ENCODE results near the gene TFIP11.

TFIP11 gene

DNA sequence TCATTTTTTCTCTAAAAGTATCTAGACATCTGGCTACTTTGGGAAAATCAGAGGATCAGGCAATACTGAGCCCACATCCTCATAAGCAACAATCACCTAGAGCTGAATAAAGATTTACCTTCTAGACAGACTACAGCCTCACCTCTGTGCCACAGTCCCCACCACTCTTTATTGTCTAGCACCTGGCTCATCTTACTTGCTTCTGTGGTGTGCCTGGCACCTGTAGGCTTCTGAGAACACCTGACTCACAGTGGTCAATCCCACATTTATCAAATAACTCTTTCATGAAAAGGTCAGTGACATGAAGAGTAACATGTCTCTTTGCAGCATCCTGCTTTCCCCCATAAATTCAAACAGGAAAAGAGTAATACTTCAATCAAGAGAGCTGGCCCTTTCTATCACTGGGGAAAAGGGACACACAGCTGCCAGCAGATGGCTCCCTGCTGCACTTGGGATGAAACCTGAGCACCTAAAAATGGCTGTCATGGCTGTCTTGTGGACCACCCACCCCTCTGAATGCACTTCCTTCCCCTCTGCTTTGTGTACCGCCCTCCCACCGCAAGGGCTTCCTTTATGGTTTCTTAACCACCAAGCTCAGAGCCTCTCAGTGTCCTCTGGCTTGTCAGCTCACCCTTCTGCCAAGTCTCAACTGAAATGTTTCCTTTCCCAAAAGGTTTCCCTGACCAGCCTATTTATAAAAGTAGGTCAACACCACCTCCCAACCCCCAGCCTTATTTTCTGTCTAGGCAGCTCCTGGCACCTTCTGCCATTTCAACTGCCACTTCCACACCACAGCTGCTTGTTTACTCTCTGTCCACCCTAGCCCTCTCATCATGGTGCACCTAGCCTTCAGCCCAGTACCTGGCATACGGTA is 9.3 kb downstream of the TFIP11 start:
- DNase-seq, result peak; percentile 56

DNA sequence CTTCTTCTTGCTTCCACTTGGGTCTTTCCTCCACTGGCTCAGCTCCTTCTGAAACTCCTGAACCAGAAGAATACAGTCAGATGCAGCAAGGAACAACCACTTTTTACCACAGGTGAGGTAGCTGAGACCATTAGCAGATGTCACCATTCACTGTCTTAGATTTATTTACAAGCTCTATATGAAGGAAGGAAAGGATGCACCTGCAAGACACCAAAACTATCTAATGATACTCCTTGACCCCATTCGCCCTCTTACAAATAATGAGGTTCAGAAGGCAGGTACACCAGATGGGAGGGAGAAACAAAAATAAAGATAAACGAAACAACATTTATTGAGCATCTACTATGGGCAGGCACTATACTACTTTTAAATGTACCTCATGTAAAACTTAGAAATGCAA is 10.3 kb downstream of the TFIP11 start:
- DNase-seq, result no peak

DNA sequence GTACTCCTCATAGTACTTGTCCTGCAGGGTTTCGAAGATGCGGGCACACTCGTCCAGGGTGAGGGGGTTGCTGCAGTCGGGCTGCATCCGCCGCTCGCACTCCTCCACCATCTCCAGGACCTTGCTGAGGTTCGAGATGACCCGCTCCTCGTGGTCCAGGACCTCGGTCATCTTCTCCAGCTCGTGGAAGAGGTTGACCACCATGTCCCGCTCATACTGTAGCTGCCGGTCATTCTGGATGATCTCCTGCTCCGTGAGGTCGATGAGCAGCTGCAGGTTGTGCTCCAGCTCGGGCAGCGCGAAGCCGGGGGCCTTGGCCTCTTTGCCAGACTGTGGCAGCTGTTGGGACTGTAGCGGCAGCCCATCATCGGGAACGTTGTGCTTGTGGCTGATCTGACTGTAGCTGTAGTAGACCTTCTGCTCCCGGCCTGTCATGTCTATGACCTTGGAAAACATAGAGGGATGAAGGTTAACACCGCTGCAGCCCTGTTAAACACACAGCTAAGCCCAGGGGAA is 13.0 kb downstream of the TFIP11 start:
- DNase-seq, result no peak

DNA sequence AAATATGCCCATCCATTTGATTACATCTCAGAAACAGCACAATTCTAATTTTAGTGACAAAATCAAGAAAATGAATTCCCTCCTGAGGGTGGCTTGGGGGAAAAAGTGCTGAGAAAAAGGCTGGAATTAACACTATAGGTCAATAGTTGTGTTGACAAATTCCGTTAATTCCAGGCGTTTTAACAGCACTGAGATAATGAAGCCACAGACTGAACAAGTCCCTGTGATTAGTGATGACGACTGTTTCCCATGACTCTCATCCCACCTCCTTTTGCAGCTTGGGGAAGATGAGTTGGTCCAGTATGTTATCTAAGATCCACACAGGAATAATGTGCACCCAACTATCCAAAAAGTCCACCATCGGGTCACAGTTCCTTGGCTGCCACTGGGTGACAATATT is 15.8 kb downstream of the TFIP11 start:
- DNase-seq, result no peak

DNA sequence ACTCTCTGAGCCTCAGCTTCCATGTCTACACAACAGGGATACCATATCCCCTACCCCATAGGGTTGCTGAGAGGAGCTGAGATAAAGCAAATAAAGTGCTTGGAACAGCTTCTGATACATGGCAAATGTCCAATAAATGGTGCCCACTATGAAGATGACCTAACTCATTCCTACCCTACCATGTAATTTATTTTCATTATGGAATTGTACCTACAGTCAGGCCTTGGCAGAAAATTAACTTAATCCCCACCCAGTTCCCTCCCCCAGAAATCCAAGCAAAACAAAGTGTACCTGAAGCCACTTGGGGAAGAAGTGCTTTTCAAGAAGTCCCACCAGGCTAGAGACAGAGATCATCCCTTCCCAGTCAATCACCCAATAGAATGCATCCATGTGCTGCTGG is 17.8 kb downstream of the TFIP11 start:
- no peak for DNase-seq

DNA sequence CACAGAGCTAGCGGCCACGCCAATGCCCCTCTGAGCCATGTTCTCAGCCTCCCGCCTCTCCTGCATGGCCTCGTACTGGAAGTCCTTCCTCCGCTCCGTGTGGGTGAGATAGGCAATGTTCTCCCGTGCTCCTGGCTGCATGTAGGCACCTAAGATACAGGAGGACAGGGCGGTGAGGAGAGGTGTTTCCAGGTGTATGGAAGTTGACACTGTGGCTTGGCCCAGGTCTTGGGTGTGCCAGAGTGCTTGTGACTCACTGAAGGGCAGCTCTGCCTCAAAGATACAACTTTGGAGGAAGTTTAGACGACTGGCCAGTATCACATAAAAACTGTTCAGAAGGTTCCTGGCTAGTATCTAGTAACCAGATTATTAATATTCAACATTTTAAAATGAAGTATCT is 20.1 kb downstream of the TFIP11 start:
- DNase-seq, result no peak

DNA sequence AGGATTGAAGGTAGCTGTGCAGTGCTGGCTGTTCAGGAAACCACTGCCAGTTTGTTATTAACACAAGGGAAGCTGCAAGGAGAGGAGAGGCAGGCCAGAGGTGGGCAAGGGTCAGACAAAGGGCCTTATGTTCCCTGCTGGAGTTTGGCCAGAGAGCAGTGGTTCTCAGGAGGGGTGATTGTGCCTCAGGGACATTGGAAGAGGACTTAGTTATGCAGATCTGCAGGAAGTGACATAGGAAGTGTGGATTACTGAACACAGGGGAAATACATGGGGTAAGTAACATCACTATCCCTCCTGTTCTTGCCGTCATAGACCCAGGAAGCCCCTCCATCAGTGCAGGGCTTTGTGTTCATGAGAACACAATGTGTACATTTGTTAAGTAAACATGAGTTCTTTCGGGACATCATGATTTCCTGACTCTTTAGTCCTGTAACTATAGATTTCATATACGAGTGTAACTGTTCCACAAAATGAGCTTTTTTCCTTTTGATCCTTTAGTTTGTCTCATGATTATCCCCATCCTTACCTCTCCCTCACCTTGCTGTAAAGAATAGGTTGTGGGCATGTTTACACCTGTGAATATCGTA is 22.7 kb downstream of the TFIP11 start:
- no peak for DNase-seq

DNA sequence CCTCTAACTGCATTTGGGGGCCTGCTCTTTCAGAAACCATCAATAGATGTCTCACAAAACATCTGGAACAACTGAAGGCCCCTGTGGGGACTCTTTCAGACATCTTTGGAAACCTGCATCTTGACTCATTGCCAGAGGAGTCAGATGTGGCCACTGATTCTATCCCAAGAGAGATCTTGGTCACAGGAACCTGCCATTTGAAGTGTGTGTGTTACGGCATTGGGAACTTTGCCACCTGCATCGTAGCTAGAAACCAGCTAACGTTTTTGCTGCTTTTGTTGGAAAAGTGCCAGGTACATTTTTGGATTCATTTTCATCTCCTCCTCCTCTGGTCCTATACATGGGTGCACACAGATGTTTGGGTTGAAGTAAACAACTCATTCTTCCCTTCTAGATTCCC is 24.3 kb downstream of the TFIP11 start:
- no peak for DNase-seq

DNA sequence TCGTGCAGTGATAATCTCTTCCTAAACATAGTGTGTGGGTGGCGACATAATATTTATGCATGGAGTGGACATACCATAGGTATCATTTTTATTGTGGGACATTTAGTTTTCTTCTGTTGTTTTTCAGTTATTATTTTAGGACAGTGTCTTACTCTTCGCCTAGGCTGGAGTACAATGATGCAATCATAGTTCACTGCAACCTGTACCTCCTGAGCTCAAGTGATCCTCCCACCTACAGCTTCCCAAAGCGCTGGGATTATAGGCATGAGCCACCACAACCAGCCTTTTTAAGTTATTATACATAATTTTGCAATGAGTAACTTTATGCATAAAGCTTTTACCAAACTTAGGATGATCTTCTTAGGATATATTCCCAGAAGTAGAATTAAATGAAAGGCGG is 25.9 kb downstream of the TFIP11 start:
- DNase-seq, result no peak

DNA sequence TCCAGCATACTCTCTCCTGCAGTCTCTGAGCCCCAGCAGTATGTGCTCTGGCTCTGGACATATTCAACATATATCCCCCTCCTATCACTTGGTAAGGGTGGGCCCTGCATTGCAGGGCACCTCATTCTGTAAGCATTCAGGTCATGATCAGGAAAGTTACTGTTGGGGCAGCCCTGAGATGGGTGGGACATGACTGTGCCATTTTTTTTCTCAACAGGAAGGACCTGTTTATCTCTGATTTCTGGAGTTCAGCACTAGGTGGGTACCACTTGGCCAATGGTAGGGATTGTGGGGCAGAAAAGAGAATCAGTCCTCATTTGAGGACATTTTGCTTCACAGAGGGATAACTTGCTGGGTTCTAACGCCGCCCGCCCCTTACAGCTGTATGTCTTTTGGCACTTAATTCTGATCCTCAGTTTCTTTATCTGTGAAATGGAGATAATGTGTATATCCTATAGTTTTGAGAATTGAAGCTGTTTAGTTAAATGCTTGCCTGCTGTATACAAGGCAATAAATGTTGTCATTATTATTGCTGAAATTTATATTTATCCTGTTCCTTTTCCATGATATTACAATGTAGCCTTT is 26.4 kb downstream of the TFIP11 start:
- DNase-seq, result no peak

DNA sequence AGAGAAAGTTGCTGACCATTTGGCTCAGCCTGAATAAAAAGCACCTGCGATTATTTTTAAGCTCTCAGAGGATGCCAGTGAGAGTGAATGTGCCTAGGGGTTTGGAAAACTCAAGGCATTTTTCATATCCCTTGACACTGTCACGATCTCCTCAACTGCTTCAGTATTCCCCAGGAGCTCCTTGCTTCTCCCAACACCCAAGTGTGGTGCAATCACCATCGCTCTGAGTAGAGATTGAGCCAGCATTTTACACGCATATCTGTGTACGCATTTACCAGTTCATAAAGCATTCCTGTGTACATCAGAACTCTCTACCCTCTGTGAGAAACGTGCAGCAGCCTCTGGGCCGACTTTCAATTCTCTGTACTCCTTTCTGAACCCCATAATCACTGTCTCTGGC is 27.3 kb downstream of the TFIP11 start:
- DNase-seq, result no peak

DNA sequence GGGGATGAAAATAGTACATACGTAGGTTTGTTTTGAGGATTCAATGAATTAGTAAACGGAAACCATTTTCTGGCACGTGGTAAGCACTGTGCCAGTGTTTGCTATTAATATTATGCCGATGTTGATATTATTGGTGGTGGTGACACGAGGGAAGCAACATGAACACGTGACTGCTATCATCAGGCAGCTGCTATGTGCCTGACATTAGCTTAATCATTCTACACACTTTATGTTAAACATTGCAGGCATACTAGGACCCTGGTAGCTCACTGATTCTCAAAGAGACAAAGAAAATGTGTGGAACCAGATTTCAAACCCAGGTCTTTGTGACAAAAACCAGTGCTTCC is 27.9 kb downstream of the TFIP11 start:
- no peak for DNase-seq

DNA sequence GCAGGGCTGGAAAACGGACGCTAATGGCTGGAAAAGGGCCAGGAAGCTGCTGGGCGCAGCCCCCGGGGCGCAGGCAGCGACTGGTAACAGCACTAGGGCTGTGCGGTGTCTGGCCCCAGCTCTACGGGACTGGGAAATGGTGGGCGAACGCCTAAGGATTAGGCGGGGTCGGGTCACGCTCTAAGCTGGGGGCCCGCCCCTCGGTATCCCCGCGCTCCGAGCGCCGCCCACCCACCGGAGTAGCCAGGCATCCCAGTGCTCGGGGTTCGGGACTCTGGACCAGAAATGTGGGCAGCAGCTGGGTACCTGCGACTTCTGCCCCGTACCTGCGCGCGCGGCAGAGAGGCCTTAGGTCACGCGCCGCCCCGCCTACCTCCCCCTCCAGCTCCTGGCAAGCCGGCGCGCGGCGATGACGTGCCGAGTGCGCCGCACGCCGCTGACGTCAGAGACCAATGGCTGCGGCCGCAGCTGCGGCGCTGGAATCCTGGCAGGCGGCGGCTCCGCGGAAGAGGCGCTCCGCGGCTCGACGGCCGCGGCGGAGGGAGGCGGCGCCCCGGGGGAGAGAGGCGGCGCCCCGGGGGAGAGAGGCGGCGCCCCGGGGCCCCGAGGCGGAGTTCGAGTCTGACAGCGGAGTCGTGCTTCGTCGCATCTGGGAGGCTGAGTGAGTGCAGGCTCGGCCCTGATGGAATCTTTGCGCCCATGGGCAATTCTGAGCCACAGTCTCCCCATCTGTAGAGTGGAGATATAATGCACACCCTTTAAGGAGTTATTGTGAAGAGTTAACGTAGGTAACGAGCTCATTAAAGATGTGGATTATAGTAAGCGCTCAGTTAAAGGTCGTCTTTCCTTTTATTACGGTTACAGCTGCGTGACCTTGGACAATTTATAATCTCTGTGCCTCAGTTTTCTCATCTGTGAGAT is 28.6 kb downstream of the TFIP11 start, which contains the start of the genes HPS4 and SRRD:
Gene HPS4 (minus strand): TSS at position 345 of the 921 bp plus-strand sequence. CDS start 2,021 bp downstream, outside the sequence.
Gene SRRD (plus strand): TSS at position 439 of the 921 bp plus-strand sequence. CDS start 14 bp downstream, at position 453.
- peak; percentile 88 for DNase-seq

DNA sequence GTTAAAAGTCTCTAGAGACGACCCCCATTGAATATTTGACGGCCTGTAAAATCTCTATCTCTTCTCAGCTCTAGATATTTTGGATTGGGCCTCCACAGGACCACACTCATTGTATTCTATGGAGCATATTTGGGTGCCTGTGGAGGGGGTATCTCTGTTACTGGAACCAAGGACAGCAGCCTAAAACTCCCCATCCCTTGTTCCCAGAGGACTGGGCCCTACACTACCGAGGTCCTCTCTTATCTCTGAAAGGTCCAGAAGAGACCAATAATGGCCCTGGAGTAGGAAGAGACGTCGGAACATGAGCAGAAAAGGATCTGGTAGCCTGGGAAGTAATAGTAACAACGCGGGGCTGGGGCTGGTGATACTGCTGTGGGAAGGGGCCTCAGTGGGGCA is 29.2 kb downstream of the TFIP11 start:
- no peak for DNase-seq

DNA sequence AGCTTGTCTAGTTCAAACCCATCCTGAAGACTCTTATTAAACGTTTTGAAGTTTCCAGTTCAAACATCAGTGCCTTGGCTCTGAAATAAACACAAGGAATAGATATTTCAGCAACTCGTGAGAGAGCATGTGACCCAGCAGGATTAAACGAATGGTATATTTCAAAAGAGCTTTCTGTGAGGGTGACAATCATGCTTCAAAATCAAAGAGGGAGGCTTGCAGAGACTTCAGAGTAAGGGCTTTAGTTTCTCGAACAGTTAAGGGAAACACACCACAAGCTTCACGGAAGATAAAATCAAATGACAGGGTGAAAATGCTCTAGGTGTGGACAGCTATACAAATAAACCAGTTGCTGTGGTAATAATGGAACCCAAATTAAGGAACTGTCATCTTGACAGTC is 30.1 kb downstream of the TFIP11 start:
- DNase-seq, result no peak

DNA sequence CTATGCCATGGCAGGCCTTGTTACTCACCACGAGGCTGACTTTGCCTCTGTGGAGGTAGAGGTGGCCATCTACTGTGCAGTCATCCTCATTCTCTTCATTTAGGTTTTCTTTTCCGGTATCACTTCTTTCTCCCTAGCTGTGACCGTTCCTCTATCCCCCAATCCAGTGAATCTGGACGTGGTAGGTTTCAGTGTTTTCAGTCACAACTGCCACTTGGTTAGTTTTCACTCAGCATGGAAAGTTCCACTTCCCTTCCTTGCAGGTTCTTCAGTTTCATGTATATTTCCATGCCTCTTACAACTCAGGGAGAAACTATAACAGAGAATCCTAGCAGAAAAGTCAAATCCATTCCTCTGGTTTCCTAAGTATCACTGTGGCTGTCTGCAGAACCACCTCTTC is 30.6 kb downstream of the TFIP11 start:
- DNase-seq, result no peak

DNA sequence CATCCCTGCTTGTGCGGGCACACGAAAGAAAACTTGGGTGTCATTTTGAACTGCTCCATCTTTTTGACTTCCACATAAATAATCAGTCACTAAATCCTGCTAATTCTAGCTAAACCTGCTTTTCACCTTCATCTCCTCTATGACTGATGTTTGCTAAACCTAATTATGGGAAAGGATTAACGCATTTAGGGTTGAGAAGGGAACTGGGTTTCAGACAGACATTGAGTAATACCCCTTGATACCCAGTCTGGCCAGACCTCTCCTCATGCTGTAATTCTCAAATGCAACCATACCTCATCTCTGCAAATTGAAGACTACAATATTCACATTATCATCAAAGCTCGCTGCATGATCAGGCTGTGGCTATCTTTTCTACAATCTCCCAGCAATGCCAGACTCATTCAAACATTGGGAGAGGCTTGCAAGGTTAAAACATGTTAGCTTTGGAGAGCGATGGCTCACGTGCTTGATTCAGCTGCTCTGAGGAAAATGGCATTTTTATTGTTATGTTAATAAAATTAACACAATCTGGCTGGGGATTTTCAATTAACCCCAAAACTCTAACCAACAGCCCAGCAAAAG is 31.1 kb downstream of the TFIP11 start:
- DNase-seq, result no peak

DNA sequence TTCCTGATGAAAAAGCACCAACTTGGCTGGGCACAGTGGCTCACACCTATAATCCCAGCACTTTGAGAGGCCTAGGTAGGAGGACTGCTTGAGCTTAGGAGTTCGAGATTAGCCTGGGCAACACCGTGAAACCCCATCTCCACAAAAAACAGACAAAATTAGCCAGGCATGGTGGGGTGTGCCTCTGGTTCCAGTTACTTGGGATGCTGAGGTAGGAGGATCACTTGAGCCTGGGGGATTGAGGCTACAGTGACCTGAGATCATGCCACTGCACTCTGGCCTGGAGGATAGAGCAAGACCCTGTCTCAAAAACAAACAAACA is 31.7 kb downstream of the TFIP11 start:
- DNase-seq, result no peak

DNA sequence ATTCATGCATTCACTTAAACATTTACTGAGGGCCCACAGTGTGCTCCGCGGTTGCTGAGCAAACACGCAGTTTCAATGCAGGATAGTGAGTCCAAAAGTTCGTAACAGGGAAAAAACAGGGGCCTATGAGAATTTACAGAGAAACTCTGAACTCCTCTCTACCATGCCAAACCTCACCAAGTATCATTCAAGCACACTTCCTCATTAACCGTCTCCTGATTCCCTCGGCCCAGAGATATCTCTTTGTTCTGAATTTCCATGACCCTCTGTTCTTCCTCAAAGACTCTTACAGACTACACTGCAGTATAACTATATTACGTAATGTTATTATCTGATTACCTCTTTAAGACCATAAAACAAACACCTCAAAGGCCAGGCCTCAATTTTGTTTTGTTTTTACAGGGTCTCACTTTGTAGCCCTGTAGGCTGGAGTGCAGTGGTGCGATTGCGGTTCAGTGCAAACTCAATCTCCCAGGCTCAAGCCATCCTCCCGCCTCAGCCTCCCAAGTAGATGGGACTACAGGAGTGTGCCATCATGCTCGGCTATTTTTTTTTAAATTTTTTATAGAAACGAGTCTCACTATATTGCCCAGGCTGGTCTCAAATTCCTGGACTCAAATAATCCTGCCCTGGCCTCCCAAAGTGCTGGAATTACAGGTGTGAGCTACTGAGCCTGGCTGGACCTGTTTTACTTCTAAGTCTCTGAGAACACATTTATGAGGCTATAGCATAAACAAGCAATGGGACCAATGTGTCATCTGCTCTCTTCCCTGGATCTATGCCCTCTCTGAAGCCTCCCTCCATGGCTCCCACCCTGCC is 32.3 kb downstream of the TFIP11 start:
- DNase-seq, result no peak

DNA sequence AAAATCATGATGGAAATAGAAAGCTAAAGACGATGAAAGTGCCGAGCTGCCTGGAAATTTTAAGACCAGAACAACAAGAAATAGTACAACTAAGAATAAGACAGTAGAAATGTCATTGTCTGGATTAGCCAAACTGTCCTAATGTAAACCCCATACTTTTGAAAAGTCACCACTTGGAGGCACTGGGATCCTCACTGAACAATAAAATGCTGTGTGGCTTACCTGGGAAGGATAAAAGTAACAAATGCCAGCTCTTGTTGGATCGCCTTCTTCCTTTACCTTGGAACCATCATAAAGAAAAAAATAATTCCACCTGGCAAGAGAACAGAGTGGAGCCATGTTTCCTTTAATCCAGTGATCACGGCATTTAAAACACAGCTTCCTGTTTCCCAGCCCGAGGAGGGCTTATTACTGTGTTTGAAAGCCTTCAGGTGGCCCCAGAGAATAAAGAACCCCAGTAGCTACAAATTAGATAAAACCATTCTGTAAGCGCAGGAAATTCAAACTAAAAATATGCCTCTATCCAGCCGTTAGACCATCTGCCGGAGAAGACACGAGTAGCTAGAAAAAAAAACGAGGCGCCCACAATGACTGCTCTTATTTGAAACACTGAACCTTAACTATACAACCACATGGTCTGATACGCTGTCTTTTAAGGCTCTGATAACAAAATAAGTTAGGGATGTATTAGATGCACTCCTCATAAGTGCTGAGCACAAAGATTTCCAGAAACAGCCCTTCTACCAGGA is 33.1 kb downstream of the TFIP11 start:
- no peak for DNase-seq

DNA sequence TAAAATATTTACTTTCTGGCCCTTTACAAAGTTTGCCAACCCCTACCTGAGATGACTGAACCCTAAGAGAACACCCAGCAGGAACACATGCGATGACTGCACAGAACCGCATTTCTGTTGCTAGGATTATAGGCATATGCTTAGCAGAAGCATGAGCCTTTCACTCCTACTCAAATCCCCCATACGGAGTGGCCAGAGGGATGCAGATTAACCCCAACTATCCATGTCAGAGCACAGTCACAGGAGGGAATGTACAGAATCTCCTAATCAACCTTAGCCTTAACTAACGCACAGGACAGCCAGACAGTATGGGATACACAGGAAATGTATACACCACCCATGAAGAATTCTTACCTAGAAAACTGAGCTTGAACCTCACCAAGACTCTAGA is 34.9 kb downstream of the TFIP11 start:
- DNase-seq, result no peak
